Amniotic stem cell (primary cell): ENCODE data around the gene PDILT.
"Not testable (repeated sequence)": the region's sequence is repeated elsewhere in the genome, so short reads cannot be mapped to it uniquely, and the experiment has no call there.

Experiments
- DNase-seq: peaks from one replicate; lab custom pipeline; 2025; lab: John Stamatoyannopoulos, UW

The PDILT gene

DNA sequence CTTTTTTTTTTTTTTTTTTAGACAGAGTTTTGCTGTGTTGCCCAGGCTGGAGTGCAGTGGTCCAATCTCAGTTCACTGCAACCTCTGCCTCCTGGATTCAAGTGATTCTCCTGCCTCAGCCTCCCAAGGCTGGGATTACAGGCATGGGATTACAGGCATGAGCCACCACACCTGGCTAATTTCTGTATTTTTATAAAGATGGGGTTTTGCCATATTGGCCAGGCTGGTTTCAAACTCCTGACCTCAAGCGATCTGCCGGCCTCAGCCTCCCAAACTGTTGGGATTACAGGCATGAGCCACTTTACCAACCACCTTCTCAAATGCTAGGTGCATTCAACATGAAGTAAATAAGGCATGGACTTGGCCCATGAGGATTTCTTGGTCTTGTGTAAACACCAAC lies 83.5 kb downstream of the PDILT start:
- not testable (repeated sequence) for DNase-seq

DNA sequence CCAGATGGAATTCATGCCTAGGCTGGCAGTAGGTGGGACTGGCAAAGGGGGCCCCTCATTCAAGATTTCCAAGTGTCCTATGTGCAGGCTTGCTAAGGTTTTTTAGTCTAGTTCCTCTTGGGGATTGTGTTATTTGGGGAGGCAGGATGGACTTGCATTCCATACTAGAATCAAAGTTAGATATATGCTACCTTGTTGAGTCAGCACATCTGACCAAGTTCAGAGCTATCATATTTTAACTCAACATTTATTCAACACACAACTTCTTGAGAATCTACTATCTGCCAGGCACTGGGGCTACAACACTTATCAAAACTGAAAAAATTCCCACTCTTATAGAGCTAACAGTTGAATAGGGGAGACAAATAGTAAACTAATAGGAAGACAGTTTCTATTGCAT lies 83.9 kb downstream of the PDILT start:
- no peak for DNase-seq

DNA sequence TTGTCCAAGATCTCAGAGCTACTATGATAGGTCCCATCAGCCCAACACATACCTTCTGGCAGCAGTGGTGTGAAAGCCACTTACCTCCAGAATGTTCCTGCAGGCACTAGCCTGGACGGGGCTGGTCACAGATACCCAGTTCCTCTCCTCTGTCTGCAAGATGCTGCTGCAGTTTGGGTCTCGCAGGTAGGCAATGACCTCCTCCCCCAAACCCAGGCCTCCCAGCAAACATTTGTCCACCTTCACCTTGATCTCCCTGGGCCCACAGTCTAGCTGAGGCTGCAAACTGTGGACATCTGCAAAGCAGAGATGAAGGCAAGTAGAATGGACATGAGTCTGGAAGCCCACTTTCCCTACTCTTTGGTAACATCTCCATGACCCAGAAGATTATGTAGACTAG lies 84.4 kb downstream of the PDILT start:
- DNase-seq = no peak

DNA sequence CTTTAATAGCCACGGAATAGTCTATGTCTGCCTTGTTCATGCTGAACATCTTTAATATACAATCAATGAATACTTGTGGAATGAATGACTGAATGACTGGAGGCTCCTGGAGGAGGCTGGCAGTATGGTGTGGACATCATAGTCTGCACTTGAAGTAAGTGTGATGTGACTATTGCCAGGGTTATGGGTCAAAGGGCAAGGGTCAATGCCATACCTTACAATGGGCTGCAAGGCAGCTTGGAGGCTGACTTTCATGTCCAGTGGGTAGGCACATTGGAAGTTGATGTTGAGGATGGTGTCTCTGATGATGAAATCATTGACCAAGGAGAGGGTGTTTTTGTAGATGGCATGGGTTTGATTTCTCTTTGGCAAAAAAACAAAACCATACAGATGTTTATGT lies 85.1 kb downstream of the PDILT start:
- DNase-seq = no peak

DNA sequence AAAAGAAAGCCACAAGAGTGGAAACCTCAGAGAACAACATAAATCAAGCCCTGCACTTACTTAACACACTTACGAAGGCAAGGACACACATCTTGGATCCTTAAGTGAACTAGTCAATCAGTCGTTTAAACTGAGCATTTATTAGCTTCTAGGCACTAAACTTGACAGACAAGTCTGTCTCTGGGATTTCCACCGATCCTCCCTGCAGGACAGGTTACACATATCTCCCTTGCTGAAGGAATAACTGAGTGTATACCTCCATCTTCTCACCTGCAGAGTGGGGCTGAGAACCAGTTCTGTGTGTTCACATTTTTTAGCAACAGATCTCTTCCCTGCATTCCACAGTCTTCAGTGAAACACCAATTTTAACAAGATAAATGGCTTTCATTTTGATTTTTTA lies 86.1 kb downstream of the PDILT start:
- no peak for DNase-seq

DNA sequence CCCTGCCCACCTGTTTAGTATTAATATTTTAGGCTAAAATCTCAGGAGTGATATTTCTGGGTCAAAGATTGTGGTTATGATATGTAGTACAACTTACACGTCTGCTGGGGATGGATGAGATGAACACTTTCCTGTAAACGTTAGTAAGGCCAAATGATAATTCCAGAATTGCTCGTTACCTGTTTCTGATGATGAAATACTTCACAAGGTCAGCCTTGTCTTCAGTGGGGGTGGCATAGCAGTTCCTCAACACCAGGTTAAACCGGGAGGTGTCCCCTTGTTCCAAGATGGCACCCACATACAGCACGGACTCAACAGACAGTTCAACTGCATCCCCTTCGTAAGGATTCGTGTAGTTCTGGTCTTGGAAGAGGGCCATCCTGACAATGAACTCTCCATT lies 86.5 kb downstream of the PDILT start:
- no peak for DNase-seq

DNA sequence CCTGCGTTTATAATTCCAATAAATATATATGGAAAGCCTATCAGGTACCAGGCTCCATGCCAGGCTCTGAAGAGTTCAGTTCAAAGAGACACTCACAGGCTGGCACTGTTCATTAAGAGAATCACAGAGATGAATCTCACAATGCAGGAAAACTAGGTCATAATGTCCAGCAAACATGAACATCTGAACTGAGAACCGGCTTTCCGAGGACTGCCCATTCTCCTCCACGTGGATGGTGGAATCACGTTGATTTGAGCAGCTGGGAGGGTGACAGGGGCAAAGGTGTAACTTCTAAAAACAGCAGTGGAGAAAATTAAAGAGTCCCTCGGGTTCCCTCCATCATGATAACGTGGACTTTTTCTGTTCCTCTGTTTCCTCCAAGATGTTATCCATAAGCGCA lies 87.4 kb downstream of the PDILT start:
- no peak for DNase-seq

DNA sequence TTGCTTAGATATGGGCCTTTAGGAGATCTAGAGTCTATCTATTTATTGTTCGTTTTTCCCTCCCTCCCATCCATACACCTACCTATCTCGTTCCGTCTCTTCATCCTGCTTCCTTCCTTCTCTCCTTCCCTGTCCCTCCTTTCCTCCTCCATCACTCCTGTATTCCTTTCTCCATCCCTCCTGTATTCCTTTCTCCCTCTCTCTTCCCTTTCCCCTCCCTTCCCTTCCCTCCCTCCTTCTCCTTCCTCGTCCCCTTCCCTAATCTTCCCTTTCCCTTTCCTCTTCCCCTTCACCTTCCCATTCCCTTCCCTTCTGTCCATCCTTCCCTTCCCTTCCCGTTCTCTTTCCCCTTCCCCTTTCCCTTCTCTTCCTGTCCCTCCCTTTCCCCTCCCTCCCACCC lies 87.8 kb downstream of the PDILT start:
- DNase-seq = no peak

DNA sequence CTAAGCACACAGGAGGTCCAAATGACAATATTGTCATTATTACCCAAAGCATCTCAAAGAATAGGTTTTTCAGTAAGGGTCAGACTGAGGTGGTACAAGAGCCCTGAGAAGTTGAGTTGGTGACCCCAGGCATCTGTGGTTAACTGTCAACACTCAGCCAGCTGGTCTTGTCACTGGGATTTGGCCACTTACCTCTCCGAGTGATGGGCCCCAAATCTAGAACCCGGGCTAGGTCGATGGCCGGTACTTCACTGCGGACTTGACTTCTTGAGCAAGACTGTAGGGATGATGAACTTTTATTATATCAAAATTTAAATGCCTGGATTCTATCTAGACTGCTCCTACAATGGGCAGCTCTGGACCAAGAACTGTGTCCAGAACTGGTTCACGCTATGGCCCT lies 88.8 kb downstream of the PDILT start:
- DNase-seq = no peak

DNA sequence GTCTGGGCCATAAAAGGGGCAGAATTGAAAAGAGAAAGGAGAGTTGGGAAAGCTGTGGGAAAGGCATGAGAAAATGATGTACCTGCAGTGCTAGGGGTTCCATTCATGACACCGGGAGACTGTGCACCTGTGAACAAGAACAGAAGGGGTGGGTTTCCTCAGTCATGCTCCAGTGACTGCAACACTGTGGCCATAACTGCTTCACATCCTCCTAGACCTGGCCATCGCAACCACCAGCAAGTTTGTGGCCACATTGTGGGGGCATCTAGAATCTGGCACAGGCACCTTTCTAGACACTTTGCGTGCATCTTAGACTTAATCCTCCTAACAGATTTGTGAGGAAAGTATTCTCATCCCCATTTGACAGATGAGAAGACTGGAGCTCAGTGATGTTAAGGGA lies 90.0 kb downstream of the PDILT start:
- no peak for DNase-seq

DNA sequence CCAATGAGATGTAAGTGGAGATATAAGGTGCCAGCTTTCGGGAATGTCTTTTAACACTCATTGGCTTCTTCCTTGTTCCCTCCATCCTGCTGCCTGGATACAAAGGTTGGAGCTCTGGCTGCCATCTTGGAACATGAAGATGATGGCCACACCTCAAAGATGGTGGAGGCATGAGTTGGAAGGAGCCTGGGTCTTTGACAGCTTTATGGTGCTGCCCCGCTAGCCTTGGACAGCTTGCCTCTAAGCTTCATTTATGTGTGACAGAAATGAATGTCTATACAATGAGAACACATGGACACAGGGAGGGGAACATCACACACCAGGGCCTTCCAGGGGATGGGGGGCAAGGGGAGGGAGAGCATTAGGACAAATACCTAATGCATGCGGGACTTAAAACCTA lies 90.8 kb downstream of the PDILT start:
- no peak for DNase-seq

DNA sequence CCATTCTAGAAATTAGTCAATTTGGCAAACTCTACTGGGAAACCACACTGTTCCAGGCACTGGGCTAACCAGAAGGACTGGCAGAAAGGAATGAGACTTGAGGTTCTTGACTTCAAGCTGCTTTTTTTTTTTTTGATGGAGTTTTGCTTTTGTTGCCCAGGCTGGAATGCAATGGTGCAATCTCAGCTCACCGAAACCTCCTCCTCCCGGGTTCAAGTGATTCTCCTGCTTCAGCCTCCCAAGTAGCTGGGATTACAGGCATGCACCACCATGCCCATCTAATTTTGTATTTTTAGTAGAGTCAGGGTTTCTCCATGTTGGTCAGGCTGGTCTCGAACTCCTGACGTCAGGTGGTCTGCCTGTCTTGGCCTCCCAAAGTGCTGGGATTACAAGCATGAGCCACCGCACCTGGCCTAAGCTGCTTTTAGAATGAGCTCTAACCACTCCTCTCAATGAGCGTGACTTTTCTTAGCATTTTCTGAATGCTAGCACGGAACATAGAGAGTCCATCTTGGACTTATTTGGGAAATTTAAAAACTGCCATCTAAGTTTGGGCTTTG lies 91.9 kb downstream of the PDILT start:
- not testable (repeated sequence) for DNase-seq

DNA sequence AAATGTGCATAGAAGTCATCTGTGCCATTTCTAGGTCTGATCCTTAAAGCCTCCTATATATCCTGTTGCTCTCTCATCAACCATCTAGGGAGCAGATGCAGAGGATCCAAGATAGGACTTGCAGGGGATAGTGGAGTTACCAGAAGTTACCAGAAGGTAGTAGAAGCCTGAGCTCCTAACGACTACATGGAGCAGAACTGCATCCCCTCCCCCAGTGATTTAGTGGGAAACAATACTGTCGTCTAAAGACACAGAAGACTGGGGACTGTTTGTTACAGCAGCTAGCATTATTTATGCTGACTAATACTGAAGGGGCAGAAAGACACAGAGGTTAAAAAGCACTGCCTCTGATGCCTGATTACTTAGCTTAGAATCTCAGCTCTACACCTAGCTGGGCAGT lies 93.0 kb downstream of the PDILT start:
- no peak for DNase-seq

DNA sequence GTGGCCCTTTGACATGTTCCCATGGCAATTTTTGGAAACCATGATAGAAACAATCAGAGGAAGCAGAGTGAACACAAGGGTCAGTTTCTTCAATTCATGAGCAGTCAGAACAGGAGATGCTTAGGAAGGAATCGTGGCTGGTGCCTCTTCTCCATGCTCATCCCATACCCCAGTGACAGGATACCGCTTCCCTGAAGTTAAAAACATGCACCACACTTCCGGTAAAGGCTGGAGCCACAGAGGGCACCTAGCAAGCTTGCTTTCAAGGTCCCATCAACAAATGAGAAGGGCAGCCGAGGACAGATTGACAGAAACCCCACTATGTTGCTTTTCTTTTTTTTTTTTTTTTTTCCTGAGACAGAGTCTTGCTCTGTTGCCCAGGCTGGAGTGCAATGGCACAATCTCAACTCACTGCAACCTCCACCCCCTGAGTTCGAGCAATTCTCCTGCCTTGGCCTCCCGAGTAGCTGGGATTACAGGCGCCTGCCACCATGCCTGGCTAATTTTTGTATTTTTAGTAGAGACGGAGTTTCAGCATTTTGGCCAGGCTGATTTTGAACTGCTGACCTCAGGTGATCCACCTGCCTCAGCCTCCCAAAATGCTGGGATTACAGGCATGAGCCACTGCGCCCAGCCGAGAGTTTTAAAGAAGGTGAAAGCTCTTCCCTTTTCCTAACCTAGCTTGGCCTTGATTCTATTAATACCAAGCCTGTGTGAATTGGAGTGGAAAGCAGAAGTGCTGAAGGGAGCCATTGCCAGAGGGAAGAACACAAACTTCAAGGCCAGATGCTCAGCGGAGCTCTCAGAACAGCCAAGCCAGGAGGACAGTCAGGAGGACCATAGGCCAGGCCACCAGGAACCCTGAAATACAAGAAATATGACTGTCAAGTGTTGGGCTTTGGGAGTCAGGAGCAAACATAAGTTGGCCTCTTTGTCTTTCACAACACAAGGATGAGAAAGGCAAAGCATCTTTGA lies 93.8 kb downstream of the PDILT start:
- no peak for DNase-seq

DNA sequence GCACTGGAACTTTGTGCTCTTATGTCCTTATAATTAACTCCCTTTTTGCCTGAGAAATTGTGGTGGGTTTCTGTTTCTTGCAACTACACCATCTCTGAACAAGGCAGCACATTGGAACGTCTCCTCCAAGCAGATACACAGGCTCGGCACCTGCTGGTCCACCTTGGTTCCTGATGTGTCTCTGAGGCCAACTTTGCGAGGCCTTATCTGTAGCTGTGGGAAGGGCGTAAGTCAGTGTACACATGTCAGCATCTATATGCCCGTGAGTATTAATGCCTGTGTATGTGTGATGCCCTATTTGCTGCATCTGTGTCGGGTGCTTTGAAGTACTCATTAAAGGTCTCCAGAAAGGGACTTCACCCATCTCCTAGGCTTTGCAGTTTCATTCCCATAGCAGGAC lies 94.8 kb downstream of the PDILT start:
- no peak for DNase-seq
